GM19099 (cell line): Measurements from ENCODE around the gene HAUS6.

Experiments used
- POLR2A ChIP-seq: IDR thresholded peaks from 3 replicates; pipeline ENCODE4 v1.6.1; 2011; ENCODE audit warnings: low read depth; ENCODE audit not compliant: insufficient read length; ENCODE audit errors: extremely low read depth

The HAUS6 gene

DNA sequence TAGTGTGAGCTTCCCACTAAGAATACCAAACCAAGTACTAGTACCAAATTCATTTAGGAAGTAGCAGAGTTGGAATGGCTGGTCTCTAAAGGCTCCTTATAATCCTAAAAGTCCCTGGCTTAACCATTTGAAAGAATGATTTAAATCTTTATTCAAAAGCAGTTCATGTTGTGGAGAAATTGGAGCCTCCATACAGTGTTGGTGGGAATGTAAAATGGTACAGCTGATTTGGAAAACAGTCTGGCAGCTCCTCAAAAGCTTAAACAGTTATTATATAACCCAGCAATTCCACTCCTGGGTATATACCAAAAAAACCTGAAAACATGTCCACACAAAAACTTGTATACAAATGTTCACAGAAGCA is 21.7 kb upstream of the HAUS6 start:
- TF ChIP-seq POLR2A, result no peak

DNA sequence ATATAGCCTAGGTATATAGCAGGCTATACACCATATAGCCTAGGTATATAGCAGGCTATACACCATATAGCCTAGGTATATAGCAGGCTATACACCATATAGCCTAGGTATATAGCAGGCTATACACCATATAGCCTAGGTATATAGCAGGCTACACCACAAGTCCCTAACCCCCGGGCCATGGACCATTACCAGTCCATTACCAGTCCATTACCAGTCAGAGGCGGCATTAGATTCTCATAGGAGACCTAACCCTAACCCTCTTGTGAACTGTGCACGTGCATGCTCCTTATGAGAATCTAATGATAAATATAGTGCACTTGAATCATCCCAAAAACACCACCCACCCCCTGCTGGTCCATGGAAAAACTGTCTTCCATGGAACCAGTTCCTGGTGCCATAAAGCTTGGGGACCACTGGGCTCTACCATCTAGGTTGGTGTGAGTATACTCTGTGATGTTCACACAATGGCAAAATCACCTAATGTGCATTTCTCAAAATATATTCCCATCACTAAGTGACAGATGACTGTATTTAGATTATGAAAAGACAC is 19.9 kb upstream of the HAUS6 start:
- no peak for TF ChIP-seq POLR2A

DNA sequence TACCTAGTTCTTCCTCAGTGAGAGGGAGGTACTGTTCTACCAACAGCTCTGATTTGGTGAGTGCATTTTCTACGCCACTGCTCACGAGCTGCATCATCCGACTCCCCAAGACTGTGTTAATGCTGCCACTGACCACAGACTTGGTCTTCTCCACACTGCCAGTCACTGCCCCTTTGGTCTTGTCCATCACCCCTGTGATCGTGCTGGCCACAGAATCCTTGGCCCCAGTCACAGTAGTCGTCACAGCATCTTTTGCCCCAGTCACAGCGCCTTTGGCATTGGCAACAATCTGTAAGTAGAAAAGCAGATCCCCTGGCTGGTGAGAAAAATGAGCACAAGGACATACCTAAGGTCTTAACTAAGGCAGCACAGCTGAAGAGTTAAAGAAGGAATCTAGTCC is 18.2 kb upstream of the HAUS6 start:
- no peak for TF ChIP-seq POLR2A

DNA sequence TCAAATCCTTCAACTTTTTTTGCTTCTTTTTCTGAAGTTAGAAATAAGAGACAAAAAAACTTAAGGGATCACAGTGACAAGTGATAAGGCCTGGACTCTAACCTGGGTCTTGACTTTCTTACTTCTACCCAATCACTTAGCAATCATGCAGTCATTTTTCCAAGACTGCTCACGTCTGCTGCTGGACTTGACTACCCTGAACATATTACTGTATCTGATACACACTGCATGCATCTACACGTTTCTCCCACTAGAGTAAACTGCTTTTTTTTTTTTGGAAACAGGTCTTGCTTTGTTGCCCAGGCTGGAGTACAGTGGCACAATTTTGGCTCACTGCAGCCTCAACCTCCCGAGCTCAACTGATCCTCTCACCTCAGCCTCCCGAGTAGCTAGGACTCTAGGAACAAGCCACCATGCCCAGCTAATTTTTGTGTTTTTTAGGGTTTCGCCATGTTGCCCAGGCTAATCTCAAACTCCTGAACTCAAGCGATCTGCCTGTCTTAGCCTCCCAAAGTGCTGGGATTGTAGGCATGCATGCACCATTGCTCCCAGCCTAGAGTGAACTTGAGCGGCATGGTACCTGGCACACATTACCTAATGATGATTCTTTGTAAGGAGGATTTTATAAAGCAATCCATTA is 17.2 kb upstream of the HAUS6 start:
- no peak for TF ChIP-seq POLR2A

DNA sequence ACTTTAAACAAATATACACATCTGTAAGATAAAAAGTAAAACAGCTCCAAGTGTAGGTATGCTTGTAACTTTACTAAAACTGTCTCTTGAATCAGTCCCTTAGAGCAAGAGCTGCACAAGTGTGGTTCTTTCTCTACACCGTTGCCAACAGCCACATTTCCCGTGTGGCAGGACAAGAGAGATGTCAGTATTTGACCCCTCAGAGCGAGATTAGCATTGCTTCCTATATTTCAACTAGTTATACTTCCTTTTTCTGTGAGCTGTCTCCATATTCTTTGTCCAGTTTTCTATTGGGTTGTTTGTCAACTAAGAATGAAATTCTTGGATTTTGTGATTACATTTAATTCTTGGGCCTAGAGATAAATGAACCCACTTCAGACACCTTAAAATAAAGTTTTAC is 16.5 kb upstream of the HAUS6 start:
- no peak for TF ChIP-seq POLR2A

DNA sequence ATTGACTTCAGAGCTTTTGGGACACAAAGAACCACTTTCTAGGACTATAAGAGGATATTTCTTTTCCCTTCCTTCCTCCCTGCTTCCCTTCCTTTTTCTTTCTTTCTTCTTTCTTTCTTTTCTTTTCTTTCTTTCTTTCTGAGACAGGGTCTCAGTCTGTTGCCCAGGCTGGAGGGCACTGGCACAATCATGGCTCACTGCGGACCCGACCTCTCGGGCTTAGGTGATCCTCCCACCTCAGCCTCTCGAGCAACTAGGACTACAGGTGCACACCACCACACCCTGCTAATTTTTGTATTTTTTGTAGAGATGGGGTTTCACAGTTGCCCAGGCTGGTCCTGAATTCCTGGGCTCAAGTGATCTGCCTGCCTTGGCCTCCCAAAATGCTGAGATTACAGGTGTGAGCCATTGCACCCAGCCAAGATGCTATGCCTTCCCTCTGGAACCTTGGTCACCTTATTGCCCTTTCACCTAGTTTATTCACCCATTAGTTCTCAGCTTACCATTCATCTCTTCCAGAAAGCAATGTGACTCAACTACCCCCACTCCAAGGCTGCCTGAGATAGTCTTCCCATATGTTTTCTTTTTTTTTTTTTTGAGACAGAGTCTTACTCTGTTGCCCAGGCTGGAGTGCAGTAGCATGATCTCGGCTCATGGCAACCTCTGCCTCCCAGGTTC is 14.5 kb upstream of the HAUS6 start:
- no peak for TF ChIP-seq POLR2A

DNA sequence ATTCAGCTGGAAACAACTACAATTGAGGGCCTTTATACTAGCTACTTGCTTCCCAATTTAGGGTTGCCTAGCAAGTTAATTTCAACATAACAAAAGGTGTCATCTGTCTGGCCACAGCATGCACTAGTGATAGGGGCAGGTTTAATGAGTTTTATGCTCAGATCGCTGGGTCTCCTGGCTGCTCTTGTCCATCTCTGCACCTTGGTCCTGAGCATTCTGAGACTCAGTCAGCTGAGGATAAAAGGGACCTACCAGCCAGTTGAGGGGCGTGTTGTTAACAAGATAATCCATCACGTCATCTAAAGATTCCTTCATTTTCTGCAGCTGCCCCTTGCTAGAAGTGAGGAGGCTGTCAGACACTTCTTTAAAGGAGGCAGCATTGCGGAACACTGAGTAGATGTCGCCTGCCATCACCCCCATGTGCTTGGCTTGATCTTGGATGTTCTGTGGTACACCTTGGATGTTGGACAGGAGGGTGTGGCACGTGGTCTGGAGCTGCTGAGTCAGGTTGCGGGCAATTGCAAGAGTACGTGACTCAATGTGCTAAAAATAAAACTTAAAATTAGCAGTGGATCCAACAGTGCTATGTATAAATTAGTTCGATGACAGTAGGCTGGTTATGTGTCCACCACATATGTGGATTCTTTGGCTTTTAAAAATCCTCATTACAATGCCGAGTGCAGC is 13.5 kb upstream of the HAUS6 start:
- TF ChIP-seq POLR2A, result no peak

DNA sequence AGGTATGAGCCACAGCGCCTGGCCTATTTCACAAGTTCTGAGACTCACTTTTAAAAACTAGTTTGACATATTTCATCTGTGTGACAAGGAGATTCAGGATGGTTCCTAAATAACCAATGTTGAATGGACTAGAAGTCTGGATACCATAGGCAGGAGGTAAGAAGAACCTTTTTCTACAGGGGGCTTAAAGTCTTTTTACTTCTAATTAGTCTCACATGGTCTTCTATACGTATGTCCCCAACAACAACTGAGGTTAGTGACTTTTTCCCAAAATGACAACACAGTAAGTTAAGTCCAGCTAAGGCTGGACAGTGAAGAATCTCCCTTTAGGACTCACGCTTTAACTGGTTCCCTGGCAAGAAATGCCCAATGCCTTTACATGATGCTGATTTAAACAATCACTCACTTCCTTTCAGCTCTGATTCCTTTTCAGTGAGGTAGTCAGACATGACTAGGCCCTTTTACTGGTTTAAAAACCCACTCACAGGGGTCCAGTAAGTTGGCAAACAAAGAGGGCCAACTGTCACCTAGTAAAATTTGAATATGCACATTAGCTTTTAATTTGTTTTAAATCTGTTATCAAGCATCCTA is 12.1 kb upstream of the HAUS6 start:
- TF ChIP-seq POLR2A, result no peak

DNA sequence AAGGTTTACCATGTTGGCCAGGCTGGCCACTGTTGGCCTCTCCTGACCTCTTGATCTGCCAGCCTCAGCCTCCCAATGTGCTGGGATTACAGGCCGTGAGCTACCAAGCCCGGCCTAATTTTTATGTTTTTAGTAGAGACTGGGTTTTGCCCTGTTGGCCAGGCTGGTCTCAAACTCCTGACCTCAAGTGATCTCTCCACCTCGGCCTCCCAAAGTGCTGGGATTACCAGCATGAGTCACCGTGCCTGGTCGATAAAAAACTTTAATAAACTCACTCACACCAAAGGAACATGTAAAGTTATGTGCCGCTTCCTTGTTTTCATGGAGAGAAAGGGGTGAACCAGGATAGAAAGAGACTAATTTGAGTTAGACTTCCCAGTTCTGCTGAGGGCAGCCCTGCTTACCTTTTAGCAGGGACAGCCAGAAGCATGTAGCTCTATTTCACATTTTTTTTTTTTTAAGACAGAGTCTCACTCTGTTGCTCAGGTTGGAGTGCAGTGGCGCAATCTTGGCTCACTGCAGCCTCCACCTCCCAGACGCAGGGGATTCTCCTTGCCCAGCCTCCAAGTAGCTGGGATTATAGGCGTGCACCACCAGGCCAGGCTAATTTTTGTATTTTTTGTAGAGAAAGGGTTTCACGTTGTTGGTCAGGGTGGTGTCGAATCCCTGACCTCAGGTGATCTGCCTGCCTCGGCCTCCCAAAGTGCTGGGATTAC is 11.4 kb upstream of the HAUS6 start:
- TF ChIP-seq POLR2A, result no peak

DNA sequence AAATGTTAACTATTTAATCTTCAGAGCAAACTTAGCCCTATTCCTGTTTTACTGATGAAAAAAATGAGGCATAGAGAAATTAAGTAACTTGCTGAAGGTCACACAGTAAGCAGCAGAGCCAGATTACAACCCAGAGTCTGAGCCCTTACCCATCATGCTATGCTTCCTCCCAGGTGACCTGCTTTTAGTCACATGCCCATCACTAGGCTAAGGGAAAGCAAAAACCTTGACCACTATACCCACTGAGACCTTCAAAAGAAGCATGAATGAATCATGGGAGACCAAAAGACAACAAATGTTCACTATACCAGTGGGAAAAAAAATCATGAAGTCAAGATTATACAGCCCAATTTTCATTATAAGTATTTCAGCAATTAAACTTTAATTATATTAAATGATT is 5.3 kb upstream of the HAUS6 start:
- TF ChIP-seq POLR2A, result no peak

DNA sequence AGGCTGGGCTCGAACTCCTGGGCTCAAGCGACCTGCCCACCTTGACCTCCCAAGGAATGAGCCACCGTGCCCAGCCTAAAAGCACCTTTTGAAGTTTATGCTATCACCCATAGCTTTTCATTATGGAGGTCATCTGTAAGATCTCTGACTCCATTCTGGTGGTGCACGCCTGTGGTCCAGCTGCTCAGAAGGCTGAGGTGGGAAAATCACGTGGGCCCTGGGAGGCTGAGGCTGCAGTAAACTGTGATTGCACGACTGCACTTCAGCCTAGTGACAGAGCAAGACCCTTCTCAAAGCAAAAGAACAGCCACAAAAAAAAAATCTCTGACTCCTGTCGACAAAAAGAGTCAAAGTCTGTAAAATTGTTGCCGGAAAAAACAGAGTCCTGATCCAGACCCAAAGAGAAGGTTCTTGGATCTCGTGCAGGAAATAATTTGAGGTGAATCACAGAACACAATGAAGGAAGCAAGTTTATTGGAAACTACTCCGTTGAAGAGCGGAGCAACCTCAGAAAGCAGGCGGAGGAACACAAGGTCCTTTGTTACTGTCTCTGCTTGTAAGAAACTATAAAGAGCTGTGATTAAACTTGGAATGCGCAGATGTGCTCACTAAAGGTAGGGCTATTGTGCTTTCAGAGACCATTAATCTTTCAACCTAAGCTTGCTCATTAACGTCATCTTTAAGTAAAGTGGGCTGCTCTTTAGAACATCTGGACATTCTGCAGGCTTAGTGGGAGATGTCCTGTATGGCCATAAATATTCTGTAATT is 2.0 kb upstream of the HAUS6 start:
- no peak for TF ChIP-seq POLR2A

DNA sequence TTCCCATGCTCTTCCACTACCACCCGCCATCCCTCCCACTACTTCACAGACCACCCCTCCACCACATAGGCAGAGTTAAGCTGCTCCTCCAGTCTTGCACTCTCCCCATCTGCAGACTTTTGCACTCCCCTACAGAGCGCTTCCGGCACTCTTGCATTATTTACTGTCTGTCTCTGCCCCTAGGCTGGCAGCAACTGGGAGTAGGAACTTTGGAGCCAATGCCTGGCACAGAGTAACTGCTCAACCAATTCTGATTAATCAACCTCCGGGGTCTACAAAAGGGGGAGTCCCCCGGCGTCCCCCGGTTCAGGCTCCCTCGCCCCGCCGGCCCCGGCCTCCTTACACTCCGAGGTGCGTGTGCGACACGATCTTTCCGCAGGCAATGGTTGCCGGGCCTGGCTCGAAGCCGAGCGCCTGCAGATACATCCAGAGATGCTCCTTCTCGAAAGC is 498 bp downstream of the HAUS6 start:
- TF ChIP-seq POLR2A, result no peak

DNA sequence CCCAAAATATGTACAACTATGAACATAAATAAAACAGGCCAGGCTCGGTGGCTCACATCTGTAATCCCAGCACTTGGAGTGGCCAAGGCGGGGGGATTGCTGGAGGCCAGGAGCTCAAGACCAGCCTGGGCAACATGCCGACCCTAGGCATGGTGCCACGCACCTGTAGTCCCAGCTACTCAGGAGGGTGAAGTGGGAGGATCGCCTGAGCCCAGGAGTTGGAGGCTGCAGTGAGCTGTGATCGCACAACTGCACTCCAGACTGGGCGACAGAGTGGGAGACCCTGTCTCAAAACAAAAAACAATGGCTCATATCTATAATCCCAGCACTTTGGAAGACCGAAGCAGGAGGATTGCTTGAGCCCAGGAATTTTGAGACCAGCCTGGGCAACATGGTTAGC is 1.5 kb downstream of the HAUS6 start:
- TF ChIP-seq POLR2A, result no peak
